ENCODE data around the gene NELFB.
"Not testable (repeated sequence)": the region's sequence is repeated elsewhere in the genome, so short reads cannot be mapped to it uniquely, and the experiment has no call there.

NELFB gene

DNA sequence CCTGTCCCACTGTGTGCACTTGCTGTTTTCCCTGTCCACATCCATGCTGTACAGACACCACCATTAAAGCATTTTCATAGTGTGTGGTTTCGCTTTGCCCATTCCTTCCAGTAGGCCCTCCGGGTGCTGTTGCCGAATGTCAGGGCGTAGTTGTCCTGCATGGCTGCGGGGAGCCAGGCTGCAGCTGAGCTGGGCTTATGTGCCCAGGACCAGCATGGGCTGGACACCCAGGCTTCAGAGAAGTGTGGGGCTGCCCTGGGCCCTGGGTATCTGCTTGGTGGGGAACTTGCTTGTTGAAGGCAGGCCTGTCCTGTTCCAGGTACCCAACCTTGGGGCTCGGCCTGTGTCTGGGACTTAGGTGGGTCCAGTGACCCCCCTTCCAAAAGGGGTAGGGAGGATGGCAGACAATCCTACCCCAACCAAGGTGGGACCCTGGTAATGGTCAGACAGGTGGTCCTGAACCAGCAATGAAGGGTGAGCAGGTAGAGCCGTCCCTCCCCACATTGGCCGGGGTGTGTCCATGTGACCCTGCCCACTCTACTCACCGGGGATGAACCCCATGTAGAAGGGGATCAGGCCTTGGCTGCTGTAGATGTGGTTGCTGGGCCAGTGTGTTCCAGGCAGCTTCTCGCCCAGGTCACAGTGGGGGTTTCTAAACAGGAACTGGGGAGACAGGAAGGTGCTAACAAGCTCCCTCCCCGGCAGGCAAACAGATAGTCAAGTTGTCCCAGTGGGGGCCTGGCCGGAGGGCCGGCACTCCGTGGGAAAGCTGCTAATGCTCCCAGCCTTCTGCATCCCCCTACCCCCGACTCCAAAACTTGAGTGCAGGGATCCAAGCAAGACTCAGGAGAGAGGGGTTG lies 11.3 kb upstream of the NELFB start:
- DNase-seq: no peak
- intact Hi-C loops (cut with DNase I): no loop called here

GRCh38 chr9:137244486-137245449 lies 10.4 kb upstream of the NELFB start:
- DNase-seq: no peak
- intact Hi-C loops (cut with DNase I): no loop called here

DNA sequence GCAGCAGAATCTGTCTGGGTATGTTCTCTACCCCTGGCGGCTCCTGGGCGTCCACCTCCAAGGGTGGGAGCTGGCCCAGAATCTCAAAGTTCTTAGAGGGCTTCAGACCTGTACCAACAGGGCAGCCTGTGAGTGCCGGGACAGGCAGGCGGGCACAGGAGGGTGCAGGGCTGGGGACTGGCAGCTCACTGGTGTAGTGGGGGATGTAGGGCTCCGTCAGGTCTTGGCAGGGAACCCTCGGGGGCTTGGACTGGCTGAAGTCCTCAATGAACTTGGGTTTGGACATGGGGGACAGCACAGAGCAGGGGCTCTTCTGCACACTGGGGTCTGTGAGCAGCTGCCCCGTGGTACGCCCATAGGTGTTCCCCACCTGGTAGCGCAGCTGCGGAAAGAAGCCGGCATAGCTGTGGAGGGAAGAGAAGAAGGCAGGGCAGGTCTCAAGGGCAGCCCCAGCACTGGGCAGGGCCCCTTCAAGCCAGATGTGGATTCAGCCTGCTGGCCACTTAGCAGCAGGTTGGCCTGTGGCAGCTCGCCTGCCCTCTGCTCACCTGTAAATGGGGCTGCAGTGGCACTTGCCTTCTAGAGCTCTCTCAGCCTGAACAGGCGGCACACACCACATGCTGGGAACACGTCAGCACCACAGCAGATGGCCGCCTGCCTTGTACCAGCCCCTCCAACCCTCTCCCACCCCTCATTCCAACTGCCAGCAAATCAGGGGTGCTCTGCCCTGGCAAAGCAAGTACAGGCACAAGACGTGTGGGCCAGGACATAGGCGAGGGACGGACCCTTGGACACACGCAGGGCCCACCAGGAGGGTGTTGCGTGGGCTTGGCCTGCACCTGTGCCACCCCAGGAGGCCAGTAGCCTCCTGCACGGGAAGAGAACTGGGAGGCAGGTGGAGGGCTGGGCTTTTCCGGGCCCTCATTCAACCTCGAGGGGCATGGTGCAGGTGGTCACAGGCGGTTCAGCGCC lies 9.4 kb upstream of the NELFB start:
- DNase-seq: no peak
- intact Hi-C loops (cut with DNase I): no loop called here

GRCh38 chr9:137247135-137247915 lies 7.8 kb upstream of the NELFB start:
- DNase-seq: peak in 1 of 10 donors; percentile 88
- intact Hi-C loops (cut with DNase I): no loop called here

DNA sequence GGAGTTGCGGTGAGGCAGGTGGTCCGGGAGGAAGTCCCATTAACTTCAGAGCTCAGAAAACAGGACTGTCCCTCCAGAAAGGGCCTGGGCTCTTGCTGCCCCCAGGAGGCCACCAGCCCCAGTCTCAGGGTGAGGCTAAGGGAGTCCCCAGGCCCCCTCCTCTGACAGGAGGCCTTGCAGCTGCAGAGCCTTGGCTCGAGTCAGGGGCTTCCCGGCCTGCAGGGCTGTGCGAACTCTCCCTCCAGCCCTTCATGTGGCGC lies 7.3 kb upstream of the NELFB start:
- no peak for DNase-seq
- intact Hi-C loops (cut with DNase I): no loop called here

DNA sequence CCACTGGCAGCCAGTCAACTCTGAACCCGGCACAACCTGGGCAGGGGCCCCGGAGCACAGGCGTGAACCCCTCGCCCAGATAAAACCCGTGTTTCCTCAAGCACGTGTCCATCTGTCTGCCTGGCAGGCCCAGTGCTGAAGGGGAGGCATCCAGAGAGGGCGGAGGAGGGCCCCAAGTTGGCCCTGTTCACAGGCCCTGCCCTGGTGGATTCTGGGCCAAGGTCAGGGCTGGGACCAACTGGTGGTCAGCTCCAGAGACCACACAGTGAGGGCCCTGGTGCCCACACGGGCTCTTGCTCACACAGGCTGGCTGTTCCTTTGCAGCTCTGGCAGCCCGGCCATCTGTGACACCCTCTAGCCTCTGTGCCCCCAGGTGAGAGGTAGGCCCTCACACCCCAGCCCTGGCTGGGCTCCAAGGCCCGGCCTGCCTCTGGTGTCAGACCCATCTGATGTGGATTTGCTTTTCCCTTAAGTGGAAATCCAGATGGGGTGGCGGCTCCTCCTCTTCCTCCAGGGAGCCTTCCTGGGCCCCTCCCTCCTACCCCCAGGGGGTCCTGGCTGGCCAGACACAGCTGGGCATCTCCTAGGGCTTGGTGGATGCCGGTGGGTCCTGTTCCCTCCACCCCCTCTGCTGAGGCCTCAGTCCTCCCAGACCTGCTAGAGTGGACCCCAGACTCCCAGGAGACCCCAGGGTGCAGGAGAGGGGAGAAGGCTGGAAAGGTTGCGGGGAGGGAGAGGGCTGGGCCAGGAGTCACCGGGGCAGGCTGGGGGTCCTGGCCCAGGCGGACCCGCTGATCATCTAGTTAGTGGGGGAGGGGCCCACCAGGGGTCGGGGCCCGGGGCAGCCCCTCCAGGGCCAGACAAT lies 4.6 kb upstream of the NELFB start:
- intact Hi-C loops (cut with DNase I): no loop called here
- DNase-seq: no peak

- DNase-seq: no peak
- intact Hi-C loops (cut with DNase I): no loop called here
Observed at GRCh38 chr9:137251194-137251461, 4.0 kb upstream of the NELFB start, which contains the start of gene STPG3. Gene STPG3 (plus strand): TSS chr9:137251286. CDS start chr9:137251287, 1 bp downstream.

GRCh38 chr9:137251490-137252268 lies 3.4 kb upstream of the NELFB start:
- intact Hi-C loops (cut with DNase I): no loop called here
- no peak for DNase-seq

GRCh38 chr9:137252555-137253506 lies 2.3 kb upstream of the NELFB start:
- peak in 1 of 10 donors; percentile 83 for DNase-seq
- intact Hi-C loops (cut with DNase I): no loop called here

GRCh38 chr9:137253717-137254623 lies 1.2 kb upstream of the NELFB start:
- DNase-seq: peak in 1 of 10 donors; percentile 84
- intact Hi-C loops (cut with DNase I): no loop called here

DNA sequence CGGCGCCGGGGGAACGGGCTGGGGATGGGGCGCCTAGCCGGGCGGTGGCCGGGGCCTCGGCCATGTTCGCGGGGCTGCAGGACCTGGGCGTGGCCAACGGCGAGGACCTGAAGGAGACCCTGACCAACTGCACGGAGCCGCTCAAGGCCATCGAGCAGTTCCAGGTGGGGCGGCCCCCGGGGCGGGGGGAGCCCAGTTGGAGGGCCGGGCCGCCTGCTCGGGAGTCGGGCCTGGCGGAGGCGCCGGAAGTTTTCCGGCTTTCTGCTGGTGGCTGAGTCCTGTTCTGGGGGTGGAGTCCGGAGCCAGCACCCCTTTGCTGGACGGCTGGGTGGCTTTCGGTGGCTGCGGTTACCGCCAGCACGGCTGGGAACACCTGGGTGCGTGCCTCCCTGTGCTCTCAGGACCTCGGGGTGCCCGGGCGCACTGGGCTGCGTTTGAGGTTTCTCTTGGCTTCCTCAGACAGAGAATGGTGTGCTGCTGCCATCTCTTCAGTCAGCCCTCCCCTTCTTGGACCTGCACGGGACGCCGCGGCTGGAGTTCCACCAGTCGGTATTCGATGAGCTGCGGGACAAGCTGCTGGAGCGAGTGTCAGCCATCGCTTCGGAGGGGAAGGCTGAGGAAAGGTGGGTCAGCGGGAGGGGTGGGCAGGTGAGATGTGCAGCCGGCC lies 454 bp downstream of the NELFB start:
- DNase-seq: peak in 1 of 10 donors; percentile 87
- intact Hi-C loops (cut with DNase I): loop anchor here (1.0 kb wide), 1 partner anchor 14 kb away; the partner anchor contains the start of gene TUBB4B

- intact Hi-C loops (cut with DNase I): no loop called here
- no peak for DNase-seq
Observed at GRCh38 chr9:137256362-137256761, 1.2 kb downstream of the NELFB start.

DNA sequence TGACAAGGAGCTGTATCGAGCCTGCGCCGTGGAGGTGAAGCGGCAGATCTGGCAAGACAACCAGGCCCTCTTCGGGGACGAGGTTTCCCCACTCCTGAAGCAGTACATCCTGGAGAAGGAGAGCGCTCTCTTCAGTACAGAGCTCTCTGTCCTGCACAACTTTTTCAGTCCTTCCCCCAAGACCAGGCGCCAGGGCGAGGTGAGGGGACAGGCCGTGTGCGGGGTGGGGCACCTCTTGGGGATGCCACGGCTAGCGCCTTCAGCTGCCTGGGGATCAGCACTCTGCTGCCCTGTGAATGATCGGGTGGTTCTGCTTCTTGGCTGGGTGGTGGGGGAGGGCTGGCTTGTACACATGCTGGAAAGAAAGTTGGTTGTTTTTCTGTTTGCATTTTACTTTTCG lies 1.7 kb downstream of the NELFB start:
- DNase-seq: no peak

DNA sequence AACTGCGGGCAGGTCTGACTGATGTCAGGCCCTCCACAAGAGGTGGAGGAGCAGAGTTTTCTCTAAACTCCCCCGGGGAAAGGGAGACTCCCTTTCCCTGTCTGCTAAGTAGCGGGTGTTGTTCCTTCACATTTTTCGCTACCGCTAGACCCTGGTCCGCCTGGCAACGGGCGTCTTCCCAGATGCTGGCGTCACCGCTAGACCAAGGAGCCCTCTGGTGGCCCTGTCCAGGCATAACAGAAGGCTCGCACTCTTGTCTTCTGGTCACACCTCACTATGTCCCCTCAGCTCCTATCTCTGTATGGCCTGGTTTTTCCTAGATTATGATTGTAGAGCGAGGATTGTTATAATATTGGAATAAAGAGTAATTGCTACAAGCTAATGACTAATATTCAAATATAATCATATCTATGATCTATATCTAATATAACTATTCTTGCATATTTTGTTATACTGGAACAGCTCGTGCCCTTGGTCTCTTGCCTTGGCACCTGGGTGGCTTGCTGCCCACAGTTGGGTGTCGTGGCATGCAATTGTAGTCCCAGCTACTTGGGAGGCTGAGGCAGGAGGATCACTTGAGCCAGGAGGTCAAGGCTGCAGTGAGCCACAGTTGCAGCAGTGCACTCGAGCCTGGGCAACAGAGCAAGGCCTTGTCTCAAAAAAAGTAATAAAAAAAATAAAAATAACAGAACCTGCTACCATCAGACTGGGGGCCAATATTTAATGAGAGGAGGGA lies 7.2 kb downstream of the NELFB start:
- intact Hi-C loops (cut with DNase I): not testable (repeated sequence)
- peak in 3 of 10 donors; percentile 44 to 86 (median 48) for DNase-seq

More for the DNA sequence above, 1.7 kb downstream of the NELFB start:
- intact Hi-C loops (cut with DNase I): no loop called here

DNA sequence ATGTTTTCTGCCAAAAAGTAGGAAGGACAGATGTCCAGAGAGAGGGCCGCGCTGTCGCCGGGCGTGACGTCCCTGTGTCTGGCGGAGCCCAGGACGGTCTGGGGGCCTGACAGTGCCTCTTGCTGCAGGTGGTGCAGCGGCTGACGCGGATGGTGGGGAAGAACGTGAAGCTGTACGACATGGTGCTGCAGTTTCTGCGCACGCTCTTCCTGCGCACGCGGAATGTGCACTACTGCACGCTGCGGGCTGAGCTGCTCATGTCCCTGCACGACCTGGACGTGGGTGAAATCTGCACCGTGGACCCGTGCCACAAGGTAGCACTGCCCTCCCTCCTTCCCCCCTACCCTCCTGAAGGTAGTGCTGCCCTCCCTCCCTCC lies 7.8 kb downstream of the NELFB start:
- peak in 1 of 10 donors; percentile 68 for DNase-seq
- intact Hi-C loops (cut with DNase I): no loop called here
